ENCODE measurements around the gene KRT73.

The KRT73 gene

DNA sequence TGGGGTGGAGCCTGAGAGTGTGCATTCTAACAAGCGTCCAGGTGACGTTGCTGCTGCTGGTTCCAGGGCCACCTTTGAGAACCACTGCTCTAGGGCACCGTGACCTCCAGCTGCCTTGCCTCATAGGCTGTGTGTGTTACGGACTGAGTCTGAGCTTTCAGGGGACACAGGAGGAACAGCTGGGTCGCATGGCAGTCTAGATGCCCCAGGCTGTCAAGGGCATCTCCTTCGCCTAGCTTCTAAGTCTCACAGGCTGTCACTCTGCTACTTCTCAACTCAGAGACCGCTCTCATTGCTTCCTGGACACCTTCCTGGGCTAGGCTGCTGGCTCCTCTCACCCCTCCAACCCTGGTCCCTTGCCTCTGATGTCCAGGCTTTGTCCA lies 965 bp downstream of the KRT73 start:
- DNase-seq, result no peak

DNA sequence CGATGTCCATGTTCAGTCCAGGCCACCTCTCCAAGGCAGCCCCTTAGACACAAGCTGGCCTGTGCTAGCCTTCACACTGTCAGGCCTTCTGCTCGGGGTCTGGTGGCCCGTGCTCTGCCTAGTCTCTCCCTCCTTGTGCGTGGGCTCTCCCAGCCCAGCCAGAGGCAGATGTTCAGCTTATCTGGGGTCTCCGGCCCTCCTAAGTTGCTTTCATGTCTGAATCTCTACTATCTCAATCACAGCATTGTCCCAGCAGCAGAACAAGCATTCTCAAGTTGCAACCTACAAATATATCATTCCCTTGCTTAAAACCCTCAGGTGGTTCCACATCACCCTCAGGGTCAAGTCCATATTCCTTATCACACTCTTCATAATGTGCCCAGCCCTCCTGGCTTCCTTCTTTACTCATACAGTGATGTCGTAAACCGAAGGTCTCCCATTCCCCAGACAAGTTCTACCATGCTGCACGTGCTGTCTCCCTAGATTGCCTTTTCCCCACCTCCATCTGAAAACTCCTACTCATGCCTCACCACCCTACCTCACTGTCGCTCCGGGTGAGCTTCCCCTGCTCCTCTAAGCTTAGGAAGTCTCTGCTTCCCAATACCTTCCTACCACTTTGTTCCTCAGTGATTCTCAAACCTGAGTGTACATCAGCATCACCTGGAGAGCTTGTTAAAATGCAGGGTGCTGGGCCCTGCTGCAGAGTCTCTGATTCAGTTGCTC lies 1.5 kb downstream of the KRT73 start:
- DNase-seq, result no peak

DNA sequence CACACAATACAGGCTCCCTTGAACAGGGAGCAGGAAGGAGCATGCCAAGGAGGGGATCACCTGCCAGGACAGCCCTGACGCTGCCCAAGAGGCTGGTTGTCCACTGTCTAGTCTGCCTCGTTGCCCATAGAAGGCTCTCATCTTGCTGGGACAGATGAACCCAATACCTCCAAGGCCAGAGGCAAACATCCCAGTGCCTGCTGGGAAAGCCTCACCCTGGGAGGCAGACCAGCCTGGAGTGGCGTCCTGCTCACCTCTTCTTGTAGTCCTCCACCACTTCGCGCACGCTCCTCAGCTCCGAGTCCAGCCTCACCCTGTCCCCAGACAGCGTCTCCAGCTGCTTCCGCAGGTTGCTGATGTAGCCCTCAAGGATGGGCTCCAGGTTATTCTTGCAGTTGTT lies 2.4 kb downstream of the KRT73 start:
- no peak for DNase-seq

DNA sequence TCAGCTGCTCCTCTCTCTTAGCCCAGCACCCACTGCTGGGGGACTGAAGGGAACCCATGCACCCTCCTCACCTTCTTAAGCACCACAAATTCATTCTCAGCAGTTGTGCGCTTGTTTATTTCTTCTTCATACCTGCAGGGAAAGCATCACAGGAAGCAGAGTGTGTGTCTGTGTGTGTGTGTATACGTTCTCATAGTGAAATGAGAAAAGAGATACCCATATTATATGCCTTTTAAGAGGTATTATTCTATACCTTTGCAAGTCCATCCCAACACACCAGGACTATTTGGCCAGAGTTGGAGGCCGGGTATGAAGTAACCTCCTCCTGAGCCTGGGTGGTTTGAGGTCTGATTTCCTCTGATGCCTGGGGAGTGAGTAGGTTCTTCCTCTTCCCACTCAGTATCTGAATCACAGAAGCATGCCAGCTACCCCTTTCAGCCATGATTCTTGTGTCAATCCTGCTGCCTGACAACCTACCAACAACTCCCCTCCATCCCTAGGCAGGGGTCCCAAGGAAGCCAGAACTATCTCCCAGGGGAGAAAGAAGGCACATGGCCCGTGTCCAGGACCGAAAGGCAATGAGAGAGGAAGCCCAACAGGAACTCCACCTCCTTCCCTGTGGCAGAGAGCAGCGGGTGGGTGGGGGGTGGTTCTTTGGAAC lies 3.0 kb downstream of the KRT73 start:
- peak in 3 of 6 experiments; percentile 50 to 74 (median 62) for DNase-seq

DNA sequence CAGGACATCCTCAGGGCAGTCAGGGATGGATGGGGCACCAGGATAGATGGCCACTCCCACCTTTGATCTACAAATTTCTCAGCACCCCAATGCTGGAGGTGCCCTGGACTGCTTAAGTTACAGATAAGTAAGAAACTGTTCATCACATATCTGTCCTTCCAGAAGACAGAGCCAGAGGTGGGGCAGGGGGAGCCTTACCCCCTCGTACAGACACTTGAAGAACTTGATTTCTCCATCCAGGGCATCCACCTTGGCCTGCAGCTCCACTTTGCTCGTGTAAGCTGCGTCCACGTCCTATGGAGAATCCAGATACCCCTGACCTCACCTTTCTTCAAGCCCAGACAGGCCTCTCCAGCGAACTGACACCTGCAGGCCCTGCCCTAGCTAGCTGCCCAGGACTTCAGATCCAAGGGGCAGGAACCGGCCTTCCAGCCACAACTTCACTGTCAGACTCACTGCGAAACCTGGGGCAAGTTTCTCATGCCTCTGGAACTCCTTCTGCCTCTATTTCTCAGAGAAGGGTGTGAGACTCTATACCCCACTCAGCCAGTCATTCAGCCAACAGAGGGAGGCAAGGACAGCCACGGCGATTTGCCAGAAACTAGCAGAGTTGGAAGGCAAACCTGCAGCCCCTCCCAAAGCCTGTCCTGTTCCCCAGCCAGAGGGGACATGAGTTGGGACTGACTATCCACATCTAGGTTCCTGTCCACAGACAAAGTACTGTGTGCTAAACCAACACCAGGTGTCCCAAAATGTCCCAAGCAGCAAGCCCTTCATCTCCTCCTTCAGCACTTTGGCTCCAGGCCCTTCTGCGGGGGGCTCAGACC lies 3.8 kb downstream of the KRT73 start:
- DNase-seq, result peak in 1 of 6 experiments; percentile 74

DNA sequence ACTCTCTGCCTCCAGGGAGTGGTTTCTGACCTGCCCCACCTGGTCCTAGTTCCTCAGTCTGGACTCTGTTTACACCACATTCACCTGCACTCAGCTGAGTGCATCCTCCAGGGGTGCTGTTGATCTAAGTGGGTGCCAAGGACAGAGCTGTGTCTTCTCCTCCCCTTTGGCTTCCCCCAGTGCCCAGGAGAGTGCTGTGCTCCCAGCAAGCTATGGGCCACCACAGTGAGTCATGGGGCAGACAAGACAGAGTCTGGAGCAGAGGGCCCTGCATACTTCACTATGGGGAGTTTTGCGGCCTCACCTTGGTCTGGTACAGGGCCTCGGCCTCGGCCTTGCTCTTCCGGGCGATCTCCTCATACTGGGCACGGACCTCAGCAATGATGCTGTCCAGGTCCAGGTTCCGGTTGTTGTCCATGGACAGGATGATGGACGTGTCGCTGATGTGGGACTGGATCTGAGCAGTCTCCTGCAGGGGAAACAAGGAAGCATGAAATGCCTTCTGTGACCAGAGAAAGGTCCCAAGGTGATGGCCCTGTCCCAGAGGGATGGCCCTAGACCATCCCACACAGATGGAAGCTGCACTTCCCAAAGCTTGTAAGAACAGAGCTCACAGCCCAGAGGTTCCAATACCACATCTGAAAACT lies 4.9 kb downstream of the KRT73 start:
- DNase-seq, result no peak

DNA sequence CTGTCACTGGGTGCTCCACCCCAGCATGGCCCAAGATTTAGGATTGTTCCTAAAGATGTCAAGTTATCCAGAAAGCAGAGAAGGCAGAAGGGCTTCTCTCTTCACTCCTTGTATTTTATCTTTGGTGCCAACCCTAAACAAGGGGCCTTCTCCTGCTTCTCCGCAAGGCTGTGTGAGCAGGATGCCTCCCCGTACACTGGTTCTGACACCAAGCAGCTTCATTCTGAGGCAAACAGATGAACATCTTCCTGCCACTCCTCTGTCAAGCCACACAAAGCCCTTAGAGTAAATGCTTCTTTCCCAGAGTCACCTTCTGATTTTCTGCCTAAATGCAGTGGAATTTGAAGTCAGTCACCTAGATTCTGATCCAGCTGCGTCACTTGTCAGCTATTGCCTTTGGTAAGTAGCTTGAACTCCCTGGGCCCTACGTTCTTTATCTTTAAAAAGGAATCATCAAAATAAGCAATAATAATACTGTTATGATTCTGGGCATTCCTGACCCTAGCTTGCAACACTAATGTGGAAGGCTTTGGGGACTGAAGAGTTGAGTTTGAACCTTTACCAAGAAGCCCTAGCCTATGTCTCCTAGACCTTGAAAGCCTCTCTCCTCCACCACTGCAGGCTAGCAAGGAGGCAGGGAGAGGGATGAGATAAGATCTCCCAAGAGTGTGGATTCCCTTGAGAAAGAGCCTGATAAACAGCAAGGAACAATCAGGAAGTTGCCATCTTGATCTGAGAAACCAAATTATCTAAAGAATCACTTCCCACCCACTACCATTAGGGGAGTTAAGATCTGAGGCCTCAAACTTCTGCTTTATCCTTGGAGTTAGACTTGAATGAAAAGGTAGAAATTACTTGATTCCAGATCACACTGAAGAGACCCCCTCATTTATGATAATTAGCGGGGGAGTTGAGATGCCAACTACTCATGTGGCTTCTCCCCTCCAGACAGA lies 5.7 kb downstream of the KRT73 start:
- DNase-seq, result peak in 3 of 6 experiments; percentile 18 to 68 (median 42)

DNA sequence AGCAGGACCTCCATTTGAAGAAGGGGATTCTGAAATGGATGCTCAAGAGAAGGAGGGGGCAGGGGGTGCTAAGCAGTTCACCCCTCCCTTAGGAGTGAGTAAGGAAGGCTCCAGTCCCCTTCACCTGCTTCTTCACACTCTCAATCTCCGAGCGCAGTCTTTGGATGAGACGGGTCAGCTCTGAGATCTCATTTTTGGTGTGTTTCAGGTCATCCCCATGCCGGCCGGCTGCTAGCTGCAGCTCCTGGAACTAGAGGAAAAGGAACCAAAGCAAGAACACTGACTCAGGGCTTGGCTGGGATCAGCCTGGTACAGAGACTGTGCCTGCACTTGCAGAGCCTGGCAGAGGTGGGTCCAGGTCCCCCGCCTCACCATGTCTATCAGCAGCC lies 7.3 kb downstream of the KRT73 start:
- peak in 1 of 6 experiments; percentile 41 for DNase-seq

DNA sequence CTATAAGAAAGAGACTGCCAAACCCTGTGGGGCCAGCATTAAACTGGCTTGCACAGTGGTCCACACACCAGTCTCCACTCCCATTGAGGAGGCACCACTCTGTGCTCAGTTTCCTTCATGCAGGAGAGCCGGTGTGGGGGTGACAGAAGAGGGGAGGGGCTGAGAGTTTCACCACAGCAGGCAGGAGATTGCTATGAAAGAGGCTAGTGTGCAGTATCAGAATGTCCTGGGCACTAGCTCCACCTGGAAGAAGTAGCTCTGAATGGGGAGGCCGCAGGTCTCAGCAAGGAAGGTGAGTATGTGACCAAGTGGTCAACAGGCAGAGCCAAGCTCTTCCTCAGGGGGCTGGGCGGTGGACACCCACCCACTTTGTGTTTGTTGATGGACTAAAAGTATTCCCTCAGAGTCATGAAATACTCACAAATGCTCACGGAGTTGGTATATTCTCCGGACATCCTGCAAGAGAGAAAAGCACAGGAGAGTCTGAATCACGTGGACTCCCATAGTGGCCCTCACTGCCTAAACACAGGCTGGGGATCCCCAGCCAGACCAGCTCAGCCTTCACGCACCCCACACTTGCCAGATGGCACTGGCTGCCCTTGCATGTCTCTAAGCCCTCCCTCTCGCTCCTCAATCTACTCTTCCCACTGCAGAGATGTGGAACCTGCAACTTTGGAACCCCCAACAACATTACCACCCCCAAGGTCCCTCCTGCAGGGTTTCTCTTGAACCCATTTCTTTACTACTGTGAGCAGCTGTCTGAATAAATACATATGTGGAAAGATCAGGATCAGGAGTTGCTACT lies 9.3 kb downstream of the KRT73 start:
- peak in 3 of 6 experiments; percentile 17 to 39 (median 24) for DNase-seq

DNA sequence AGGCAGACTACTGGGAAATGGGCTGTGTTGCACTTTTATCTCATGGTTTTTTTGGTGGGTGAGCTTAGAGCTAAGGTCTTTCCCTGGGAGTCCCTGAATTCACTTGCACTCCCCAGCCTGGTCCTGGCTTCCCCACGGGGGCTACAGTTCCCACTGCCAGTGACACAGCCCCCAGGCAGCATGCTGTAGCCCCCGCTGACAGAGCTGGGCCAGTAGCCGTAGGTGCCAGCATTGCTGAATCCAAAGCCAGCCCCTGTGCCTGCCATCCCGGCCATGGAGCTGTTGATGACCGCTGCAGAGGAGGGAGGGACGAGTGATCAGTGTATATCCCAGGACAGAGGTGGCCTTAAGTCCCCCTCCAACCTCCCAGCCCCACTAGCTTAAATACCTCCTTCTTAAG lies 10.2 kb downstream of the KRT73 start:
- DNase-seq, result no peak

DNA sequence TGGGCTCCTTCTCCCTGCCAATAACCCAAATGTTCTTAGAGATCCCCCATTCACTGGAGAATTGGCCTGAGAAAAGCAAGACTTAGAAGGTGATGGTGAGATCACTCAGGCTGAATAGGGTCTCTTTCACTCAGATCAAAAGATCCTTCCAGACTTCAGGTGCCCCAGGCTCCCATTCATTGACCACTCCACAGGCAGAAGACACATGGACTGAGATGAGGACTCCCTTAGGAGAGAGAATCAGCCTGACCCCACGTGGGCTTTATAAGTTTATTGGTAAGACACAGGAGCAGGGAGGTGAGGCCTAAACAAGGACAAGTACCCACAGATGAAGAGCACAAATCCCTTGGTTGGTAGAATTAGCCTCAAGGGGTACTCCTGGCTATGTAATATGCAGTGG lies 11.0 kb downstream of the KRT73 start:
- no peak for DNase-seq

DNA sequence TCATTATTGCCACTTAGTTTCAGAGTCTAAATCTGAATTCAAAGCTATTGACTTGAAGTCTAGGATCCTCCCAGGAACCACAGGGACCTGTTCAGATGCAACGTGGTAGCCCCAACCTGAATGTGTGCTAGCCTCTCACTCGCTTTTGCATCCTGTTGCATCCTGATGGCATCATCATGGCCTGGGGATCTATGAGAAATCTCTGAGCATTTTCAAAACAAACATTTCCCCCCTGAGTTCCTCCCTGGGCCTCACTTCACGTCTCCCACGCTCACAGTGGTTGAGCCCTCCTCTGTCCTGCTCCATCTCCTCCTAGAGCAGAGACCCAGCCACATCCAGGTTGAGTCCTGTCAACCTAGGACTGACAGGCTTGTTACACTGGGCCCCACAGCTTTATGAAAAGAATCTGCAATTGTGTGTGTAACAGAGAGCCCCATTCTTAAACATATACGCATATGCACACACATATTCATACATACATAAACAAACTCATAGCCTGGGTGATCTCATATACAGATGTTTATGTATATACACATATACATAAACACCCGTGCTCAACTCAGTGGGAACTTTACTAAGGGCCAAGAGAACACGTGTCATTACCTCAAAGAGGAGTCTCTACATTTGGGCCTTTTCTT lies 11.7 kb downstream of the KRT73 start:
- no peak for DNase-seq

DNA sequence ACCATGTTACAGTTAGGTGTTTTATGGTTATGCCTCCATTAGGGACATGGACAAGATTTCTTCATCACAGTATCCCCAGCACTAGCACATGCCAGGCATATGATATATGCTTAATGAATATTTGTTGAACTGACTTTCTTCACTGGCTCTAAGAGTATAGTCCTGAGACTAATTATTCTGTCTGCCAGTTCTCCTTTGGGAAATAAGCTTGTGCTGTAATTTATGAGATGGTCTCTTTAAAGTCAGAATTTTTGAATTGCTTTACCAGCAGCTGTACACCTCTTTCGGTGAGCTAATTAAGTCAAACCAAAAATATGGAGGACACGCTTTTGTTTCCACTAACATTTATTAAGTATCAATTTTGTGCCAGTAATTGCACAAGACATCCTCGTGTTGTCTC lies 12.3 kb downstream of the KRT73 start:
- no peak for DNase-seq

DNA sequence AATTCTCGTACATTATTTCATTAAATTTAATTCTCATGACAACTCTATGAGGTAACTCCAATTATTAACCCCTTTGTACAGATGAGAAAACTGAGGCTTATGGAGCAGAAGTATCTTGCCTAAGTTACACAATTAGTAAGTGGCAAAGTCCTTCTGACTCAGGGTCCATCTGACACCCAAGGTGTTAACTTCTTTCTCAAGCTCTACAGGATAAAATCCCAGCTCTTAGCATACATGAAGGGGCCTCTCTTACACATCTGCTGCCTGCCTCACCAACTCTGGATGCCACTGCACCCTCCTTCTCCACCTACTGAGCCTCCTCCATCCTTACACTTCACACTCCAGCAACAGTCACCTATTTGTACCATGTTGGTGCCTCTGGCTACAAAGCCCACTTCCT lies 12.8 kb downstream of the KRT73 start:
- DNase-seq, result no peak

DNA sequence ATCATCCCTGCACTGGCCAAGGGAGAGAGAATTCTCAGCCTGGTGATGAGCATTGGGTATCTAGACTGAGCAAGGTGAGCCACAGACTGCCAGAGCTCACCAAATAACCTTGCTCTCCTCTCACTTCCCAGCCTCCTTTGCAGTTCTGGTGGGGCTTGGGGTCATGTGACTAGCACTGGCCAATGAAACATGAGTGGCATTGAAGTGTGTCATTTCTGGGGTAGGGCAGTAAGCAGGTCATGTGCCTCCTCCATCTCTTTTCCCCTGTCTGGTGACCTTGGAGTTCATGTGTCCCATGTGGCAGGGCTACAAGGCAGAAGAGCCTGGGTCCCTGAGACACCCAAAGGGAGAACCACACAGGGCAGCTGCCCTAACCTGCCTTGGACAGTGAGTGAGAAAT lies 13.5 kb downstream of the KRT73 start:
- DNase-seq, result no peak

DNA sequence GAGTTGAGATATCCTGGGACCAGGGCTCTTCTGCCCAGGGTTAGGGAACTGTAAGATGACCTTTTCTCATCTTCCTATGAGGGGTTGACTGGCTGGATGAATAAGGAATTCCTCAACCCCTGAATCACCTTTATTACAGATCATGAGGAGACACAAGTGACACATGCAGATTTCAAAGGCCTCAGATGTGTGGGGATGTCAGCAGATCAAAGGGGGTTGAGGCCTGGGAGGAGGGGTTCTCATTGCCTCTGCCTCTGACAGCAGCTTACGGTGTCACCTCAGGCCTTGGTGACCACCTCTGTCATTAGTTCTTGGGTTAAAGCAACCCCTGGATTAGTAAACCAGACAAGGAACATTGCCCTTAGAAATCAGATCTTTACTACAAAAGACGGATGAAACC lies 15.0 kb downstream of the KRT73 start:
- DNase-seq, result peak; percentile 21 to 72 (median 51)

DNA sequence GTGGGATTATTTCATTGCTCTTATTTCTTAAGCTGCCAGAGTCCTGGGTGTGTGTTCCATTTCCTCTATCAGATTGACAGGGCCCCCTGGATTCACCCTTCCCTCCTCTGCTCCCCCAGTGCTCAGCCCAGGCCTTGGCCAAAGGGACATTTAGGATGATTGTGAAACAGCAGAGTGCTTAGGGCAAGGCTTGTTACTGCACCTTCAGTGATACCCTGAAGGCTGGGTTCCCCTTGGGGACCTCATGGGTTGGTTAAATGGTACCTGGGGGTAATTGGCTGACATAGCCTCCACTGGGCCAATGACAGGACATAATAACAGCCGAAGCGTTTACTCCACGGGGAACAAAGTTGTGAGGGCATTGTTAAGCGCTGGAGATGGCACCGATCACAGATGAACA lies 15.8 kb downstream of the KRT73 start:
- DNase-seq, result no peak

DNA sequence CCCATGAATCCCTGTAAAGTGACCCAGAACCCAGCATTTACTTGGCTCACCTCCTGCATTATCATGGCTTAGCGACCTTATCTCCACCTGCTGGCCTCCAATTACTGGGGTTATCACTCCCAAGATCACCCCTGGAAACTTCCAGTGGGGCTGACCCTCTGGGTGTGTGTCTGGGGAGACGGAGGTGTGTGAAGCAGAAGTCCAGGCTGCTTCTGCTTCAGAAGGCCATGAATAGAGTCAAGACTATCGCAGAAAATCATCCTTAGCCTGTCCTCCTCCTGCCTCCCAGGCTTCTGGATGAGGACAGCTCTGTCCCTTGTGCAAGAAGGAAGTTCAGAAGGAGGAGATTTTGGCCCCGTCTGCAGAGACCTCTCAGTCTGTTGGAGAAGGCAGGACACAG lies 16.7 kb downstream of the KRT73 start:
- DNase-seq, result no peak

DNA sequence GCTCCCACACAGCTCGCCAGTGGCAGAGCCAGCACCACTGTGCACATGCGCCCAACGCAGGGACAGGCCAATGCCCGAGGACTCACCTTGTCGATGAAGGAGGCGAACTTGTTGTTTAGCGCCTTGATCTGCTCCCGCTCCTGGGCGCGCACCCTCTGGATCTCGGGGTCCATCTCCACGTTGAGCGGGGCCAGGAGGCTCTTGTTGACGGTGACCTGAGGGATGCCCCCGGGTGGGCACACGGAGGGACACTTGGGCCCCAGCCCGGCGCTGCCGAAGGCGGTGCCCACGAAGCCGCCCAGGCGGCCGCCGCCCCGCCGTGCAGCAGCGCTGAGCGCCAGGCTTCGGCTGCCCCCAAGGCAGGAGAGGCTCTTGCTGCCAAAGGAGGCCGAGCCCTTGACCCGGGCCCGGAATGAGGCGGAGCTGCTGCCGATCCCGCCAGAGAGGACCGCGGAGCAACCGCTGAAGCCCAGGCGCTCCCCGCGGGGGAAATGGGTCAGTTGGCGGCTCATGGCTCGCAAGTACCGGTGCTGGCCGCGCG lies 17.3 kb downstream of the KRT73 start, which contains the start of gene KRT72:
Gene KRT72, minus strand, starts transcription at position 523 of the 541 bp plus-strand sequence. Its CDS starts 11 bp downstream, at position 512.
- no peak for DNase-seq

DNA sequence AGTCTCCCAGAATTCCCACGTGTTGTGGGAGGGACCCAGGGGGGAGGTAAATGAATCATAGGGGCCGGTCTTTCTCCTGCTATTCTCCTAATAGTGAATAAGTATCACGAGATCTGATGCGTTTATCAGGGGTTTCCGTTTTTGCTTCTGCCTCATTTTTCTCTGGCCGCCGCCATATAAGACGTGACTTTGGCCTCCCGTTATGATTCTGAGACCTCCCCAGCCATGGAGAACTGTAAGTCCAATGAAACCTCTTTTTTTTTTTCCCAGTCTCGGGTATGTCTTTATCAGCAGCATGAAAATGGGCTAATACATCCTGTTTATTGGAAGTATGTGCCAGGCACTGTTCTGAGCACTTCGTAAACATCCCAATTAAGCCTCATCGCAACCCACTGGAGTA lies 17.9 kb downstream of the KRT73 start:
- DNase-seq, result no peak
